ENCODE measurements around the gene AGAP1.

AGAP1 gene

DNA sequence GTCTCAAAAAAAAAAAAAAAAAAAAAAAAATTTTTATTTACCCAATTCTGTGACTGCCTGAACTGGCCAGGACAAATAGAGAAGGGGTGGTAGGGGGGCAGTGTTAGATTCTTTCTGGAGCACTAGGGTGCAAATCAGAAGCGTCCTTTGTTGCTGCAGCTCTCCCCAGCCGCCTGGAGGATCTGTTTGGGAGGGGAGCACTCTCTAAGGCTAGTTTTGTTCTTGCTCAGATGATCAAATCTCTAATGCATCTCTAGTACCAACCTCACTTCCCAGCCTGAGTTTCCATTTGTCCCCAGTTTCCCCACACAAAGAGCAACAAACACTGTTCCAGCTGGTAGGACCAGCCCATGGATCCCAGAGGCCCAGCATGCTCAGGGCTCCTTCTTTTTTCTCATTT, 591.4 kb downstream of the AGAP1 start:
- no peak overlapping the region for H3K27ac ChIP-seq (ENCODE audit: poor library complexity, severe bottlenecking)
- no peaks in the 10 kb centered on the region for H3K27me3 ChIP-seq (ENCODE audit: insufficient read depth, poor library complexity, severe bottlenecking)

DNA sequence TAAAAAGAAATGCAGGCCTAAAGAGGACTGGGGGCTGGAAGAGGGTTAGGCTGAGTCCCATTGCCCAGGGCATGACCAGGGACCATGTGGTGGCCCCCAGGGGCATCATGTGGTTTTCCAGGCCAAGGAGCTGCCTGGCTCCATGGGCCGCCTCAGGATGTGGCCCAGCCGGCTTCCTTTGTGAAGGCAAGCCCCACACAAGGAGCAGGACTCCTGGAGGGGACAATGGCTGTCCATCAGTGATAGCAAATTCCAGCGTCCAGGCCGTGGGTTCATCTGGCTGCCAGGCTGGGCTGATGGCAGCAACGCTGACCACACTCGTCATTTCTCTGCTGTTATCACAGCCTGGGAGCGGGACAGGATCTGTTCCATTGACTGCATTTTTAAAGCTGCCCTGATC, 591.8 kb downstream of the AGAP1 start:
- no peak for TF ChIP-seq CTCF (IDR thresholded peaks at IDR 0.05; ENCODE audit: poor library complexity, severe bottlenecking)
- peaks cover 11% of the 10 kb centered on the region for H3K4me1 ChIP-seq (ENCODE audit: insufficient read depth, poor library complexity, severe bottlenecking)
- H3K4me3 ChIP-seq (ENCODE audit: severe bottlenecking): no peak overlapping the region
- no peak overlapping the region for H3K27ac ChIP-seq (ENCODE audit: poor library complexity, severe bottlenecking)
- ATAC-seq (ENCODE audit: low read depth): no peak
- H3K36me3 ChIP-seq (ENCODE audit: low read depth): no peaks in the 10 kb centered on the region
- H3K9me3 ChIP-seq (ENCODE audit: severe bottlenecking): no peaks in the 10 kb centered on the region
- DNase-seq (ENCODE audit: low spot score): no peak
- H3K27me3 ChIP-seq (ENCODE audit: insufficient read depth, poor library complexity, severe bottlenecking): no peaks in the 10 kb centered on the region

More for the DNA sequence above, 591.4 kb downstream of the AGAP1 start:
- no peak for ATAC-seq (ENCODE audit: low read depth)
- peaks cover 11% of the 10 kb centered on the region for H3K4me1 ChIP-seq (ENCODE audit: insufficient read depth, poor library complexity, severe bottlenecking)
- H3K9me3 ChIP-seq (ENCODE audit: severe bottlenecking): no peaks in the 10 kb centered on the region
- H3K4me3 ChIP-seq (ENCODE audit: severe bottlenecking): no peak overlapping the region
- TF ChIP-seq CTCF (IDR thresholded peaks at IDR 0.05; ENCODE audit: poor library complexity, severe bottlenecking): no peak
- H3K36me3 ChIP-seq (ENCODE audit: low read depth): no peaks in the 10 kb centered on the region
- DNase-seq (ENCODE audit: low spot score): no peak

- no peaks in the 10 kb centered on the region for H3K36me3 ChIP-seq (ENCODE audit: low read depth)
- H3K9me3 ChIP-seq (ENCODE audit: severe bottlenecking): no peaks in the 10 kb centered on the region
- no peak for TF ChIP-seq CTCF (IDR thresholded peaks at IDR 0.05; ENCODE audit: poor library complexity, severe bottlenecking)
- no peak overlapping the region for H3K27ac ChIP-seq (ENCODE audit: poor library complexity, severe bottlenecking)
- H3K4me1 ChIP-seq (ENCODE audit: insufficient read depth, poor library complexity, severe bottlenecking): peaks cover 7% of the 10 kb centered on the region
- H3K4me3 ChIP-seq (ENCODE audit: severe bottlenecking): no peak overlapping the region
- ATAC-seq (ENCODE audit: low read depth) (no peak), DNase-seq (ENCODE audit: low spot score) (no peak)
- H3K27me3 ChIP-seq (ENCODE audit: insufficient read depth, poor library complexity, severe bottlenecking): no peaks in the 10 kb centered on the region
These were observed 592.6 kb downstream of the AGAP1 start for GRCh38 chr2:236086403-236086970.

DNA sequence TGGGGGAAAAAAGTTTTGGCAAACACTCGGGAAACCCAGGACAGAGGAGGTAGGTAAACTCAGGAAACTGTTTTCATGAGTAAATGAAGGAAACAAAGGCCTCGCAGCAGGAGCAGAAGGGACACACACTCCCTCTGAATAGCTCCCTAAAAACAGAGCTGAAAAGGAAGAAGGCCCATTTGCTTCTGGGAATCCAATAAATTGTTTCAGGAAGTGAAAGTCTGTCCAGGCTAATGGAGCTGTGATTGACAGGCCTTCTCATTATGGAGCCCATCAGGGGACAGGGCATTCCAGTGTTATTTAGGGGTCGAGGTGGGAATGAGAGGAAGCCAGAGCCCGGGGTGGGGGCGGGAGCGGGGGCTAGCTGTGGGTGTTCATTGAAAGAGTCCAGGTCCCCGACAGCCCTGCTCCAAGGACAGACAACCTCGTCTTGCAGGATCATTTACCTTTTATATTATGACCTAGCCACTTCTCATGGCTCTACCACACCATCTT, 593.2 kb downstream of the AGAP1 start:
- TF ChIP-seq CTCF (IDR thresholded peaks at IDR 0.05; ENCODE audit: poor library complexity, severe bottlenecking): no peak
- ATAC-seq (ENCODE audit: low read depth) (no peak), DNase-seq (ENCODE audit: low spot score) (no peak)
- H3K9me3 ChIP-seq (ENCODE audit: severe bottlenecking): no peaks in the 10 kb centered on the region
- no peak overlapping the region for H3K4me3 ChIP-seq (ENCODE audit: severe bottlenecking)
- H3K36me3 ChIP-seq (ENCODE audit: low read depth): no peaks in the 10 kb centered on the region
- no peak overlapping the region for H3K27ac ChIP-seq (ENCODE audit: poor library complexity, severe bottlenecking)
- no peaks in the 10 kb centered on the region for H3K27me3 ChIP-seq (ENCODE audit: insufficient read depth, poor library complexity, severe bottlenecking)
- peaks cover 1% of the 10 kb centered on the region for H3K4me1 ChIP-seq (ENCODE audit: insufficient read depth, poor library complexity, severe bottlenecking)

DNA sequence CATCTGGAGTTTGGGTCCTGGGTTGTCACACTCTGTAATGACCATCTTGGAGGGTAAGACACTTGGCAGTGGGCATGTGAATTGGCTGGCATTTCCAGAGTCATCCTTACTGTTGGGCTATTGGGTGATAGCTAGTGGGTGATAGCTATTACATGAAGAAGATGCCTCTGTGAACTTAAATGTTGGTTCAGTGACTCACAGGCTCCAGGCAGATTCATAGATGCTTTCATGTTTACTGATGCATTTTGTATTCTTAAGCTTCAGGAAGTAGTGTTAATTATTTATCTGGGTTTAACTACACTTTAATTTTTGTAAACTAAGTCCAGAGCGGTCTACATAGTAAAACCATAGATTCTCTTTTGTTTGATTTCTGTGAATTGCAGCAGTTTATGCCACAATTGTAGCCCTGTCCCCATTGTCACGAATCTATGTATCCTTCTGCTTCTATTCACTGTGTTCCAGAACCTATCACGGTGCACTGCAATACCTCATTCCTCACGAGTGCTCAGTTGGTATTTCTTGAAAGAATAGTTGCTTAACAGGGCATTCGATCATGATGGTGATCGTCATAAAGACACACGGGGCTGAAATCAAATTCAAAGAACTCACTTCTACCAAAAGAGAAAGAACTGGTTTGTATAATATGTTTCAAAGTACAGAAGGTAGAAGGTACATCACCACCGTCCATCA, 594.7 kb downstream of the AGAP1 start:
- Histone ChIP-seq H3K4me3 (ENCODE audit: severe bottlenecking) (no peak overlapping the region), H3K36me3 (ENCODE audit: low read depth) (no peaks in the 10 kb centered on the region), H3K4me1 (ENCODE audit: insufficient read depth, poor library complexity, severe bottlenecking) (no peaks in the 10 kb centered on the region), H3K9me3 (ENCODE audit: severe bottlenecking) (no peaks in the 10 kb centered on the region), H3K27ac (ENCODE audit: poor library complexity, severe bottlenecking) (no peak overlapping the region), H3K27me3 (ENCODE audit: insufficient read depth, poor library complexity, severe bottlenecking) (no peaks in the 10 kb centered on the region)
- DNase-seq (ENCODE audit: low spot score) (no peak), ATAC-seq (ENCODE audit: low read depth) (no peak)
- TF ChIP-seq CTCF (IDR thresholded peaks at IDR 0.05; ENCODE audit: poor library complexity, severe bottlenecking): no peak

Measured in RWPE2 (cell line).